ENCODE results near the gene ADGRD1. TPM values are rescaled to one million over a fixed set of nuclear protein-coding genes. Genes with fewer than 3 reads are reported as not detected.

The ADGRD1 gene
- total and polyA plus RNA-seq, 8 donors, result 25.6 to 167 (median 33.4) TPM

GRCh38 chr12:130978785-130979184, 25.1 kb downstream of the ADGRD1 start:
- H3K27ac ChIP-seq, result no peak overlapping the region
- DNase-seq, result no peak

GRCh38 chr12:130981074-130981742, 27.5 kb downstream of the ADGRD1 start:
- intact Hi-C loops (cut with DNase I), result no loop called here
- no peak overlapping the region for H3K4me3 ChIP-seq
- DNase-seq, result peak in 1 of 4 donors; percentile 51
- no peaks in the 10 kb centered on the region for H3K27me3 ChIP-seq
- H3K27ac ChIP-seq, result no peak overlapping the region
- TF ChIP-seq CTCF (IDR thresholded peaks at IDR 0.05), result no peak
- no peak for ATAC-seq
- H3K4me1 ChIP-seq, result peaks cover 0 to 20% of the 10 kb centered on the region in 2 donors
- no peaks in the 10 kb centered on the region for H3K9me3 ChIP-seq
- H3K36me3 ChIP-seq, result no peaks in the 10 kb centered on the region

More at GRCh38 chr12:130978785-130979184, 25.1 kb downstream of the ADGRD1 start:
- Histone ChIP-seq H3K4me1 (peaks cover 0 to 20% of the 10 kb centered on the region in 2 donors), H3K36me3 (peaks cover 0 to 11% of the 10 kb centered on the region in 2 donors), H3K9me3 (no peaks in the 10 kb centered on the region), H3K27me3 (no peaks in the 10 kb centered on the region), H3K4me3 (no peak overlapping the region)
- intact Hi-C loops (cut with DNase I), result no loop called here
- no peak for TF ChIP-seq CTCF (IDR thresholded peaks at IDR 0.05)
- ATAC-seq, result no peak

GRCh38 chr12:130981911-130982310, 28.2 kb downstream of the ADGRD1 start:
- peaks cover 0 to 20% of the 10 kb centered on the region in 2 donors for H3K4me1 ChIP-seq
- ATAC-seq (no peak), DNase-seq (no peak)
- H3K27ac ChIP-seq, result no peak overlapping the region
- H3K27me3 ChIP-seq, result no peaks in the 10 kb centered on the region
- no peak for TF ChIP-seq CTCF (IDR thresholded peaks at IDR 0.05)
- H3K4me3 ChIP-seq, result no peak overlapping the region
- H3K9me3 ChIP-seq, result no peaks in the 10 kb centered on the region
- intact Hi-C loops (cut with DNase I), result no loop called here
- H3K36me3 ChIP-seq, result peaks cover 0 to under 1% of the 10 kb centered on the region in 2 donors

GRCh38 chr12:130982565-130983225, 29.0 kb downstream of the ADGRD1 start:
- no peak for DNase-seq
- no peaks in the 10 kb centered on the region for H3K9me3 ChIP-seq
- no peak overlapping the region for H3K27ac ChIP-seq
- intact Hi-C loops (cut with DNase I), result no loop called here
- peaks cover 0 to 5% of the 10 kb centered on the region in 2 donors for H3K36me3 ChIP-seq
- H3K27me3 ChIP-seq, result no peaks in the 10 kb centered on the region
- ATAC-seq, result no peak
- H3K4me1 ChIP-seq, result peaks cover 0 to 20% of the 10 kb centered on the region in 2 donors
- no peak overlapping the region for H3K4me3 ChIP-seq
- TF ChIP-seq CTCF (IDR thresholded peaks at IDR 0.05), result no peak

GRCh38 chr12:130983328-130984017, 29.8 kb downstream of the ADGRD1 start:
- H3K4me3 ChIP-seq, result no peak overlapping the region
- TF ChIP-seq CTCF (IDR thresholded peaks at IDR 0.05), result no peak
- peaks cover 0 to 5% of the 10 kb centered on the region in 2 donors for H3K36me3 ChIP-seq
- peaks cover 0 to 20% of the 10 kb centered on the region in 2 donors for H3K4me1 ChIP-seq
- no peaks in the 10 kb centered on the region for H3K9me3 ChIP-seq
- ATAC-seq (no peak), DNase-seq (no peak)
- no peak overlapping the region for H3K27ac ChIP-seq
- intact Hi-C loops (cut with DNase I), result no loop called here
- no peaks in the 10 kb centered on the region for H3K27me3 ChIP-seq

Data from left lung (tissue), 10 donors.